Thyroid gland (tissue), 4 donors: Measurements from ENCODE around the gene ASAP2. TPM values are rescaled to one million over a fixed set of nuclear protein-coding genes. Genes with fewer than 3 reads are reported as not detected.

Experiments
- DNase-seq, 2 donors: peaks; one replicate each; pipeline ENCODE4 v3.0.0-alpha.2; 2019
- H3K27ac ChIP-seq, 3 donors: fragments of 200-600 bp; sonication (generic); 1 replicate in 2 of 3; 2 replicates in 1 of 3; pipeline ENCODE4 v1.5.1; 2016 to 2019; ENCODE audit warnings: mild to moderate bottlenecking in 1 of 3, moderate library complexity in 1 of 3
- H3K27me3 ChIP-seq: fragments of 200-600 bp; sonication (generic); one replicate; pipeline ENCODE4 v1.5.1; 2019
- H3K36me3 ChIP-seq, 2 donors: fragments of 200-600 bp; sonication (generic); one replicate each; pipeline ENCODE4 v1.5.1; 2016 to 2019
- H3K4me1 ChIP-seq, 2 donors: fragments of 200-600 bp; sonication (generic); one replicate each; pipeline ENCODE4 v1.5.1; 2017 to 2019
- H3K4me3 ChIP-seq, 3 donors: fragments of 200-600 bp; sonication (generic); replicated peaks in 1 of 3; 1 replicate in 2 of 3; 2 replicates in 1 of 3; pipeline ENCODE4 v1.5.1; 2016; ENCODE audit warnings: mild to moderate bottlenecking in 1 of 3
- H3K9me3 ChIP-seq: fragments of 200-600 bp; sonication (generic); one replicate; pipeline ENCODE4 v1.5.1; 2017
- POLR2A ChIP-seq, 2 donors: fragments of 450-650 bp; IDR thresholded peaks; one replicate each; pipeline ENCODE4 v1.6.1; 2017; ENCODE audit warnings: antibody characterized with exemption in 2 of 2, mild to moderate bottlenecking in 2 of 2, moderate library complexity in 1 of 2
- whole genome bisulfite sequencing, 2 donors: methylation state at CpG; one replicate each; pipeline ENCODE4 v1.1.5; 2017; 5-methylcytosine and 5-hydroxymethylcytosine counted together
- intact Hi-C: fragments of 100-400 bp; cut with DNase I; formaldehyde crosslinking; loops from one replicate; pipeline ENCODE4 v1.15.1; 2023
- total RNA-seq, 4 donors: library from RNA; depleted of rRNA; stranded (reverse); fragments of >200 nt; gene quantifications; one replicate each; pipeline ENCODE4 v1.2.3, GENCODE V29; 2016
- TF ChIP-seq, protein P1 (sequence below), 6 experiments: fragments of 200-600 bp in 3 of 6; fragments of 450-650 bp in 3 of 6; sonication (generic) in 3 of 6; IDR thresholded peaks; one replicate each; pipeline ENCODE4 v1.5.1; 2016 to 2019; ENCODE audit warnings: antibody characterized with exemption in 6 of 6, mild to moderate bottlenecking in 2 of 6, inconsistent platforms in 1 of 6, moderate library complexity in 1 of 6

Gene ASAP2
- total RNA-seq, 4 donors from 2014 or later = 40.3 to 55.3 (median 47.3) TPM

DNA sequence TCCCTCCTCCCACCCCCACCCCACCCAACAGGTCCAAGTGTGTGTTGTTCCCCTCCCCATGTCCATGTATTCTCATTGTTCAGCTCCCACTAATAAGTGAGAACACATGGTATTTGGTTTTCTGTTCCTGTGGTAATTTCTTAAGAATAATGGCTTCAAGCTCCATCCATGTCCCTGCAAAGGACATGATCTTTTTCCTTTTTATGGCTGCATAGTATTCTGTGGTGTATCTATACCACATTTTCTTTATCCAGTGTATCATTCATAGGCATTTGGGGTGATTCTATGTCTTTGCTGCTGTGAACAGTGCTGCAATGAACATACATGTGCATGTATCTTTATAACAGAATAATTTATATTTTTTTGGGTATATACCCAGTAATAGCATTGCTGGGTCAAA lies 12.3 kb upstream of the ASAP2 start:
- intact Hi-C loops = no loop called here
- Histone ChIP-seq H3K9me3 (no peaks in the 10 kb centered on the region), H3K27ac (no peak overlapping the region), H3K4me3 (no peak overlapping the region), H3K27me3 (no peaks in the 10 kb centered on the region), H3K36me3 (no peaks in the 10 kb centered on the region), H3K4me1 (peaks cover 14 to 24% of the 10 kb centered on the region in 2 donors)
- TF ChIP-seq POLR2A (IDR thresholded peaks at IDR 0.05) = no peak
- TF ChIP-seq, protein P1, sequence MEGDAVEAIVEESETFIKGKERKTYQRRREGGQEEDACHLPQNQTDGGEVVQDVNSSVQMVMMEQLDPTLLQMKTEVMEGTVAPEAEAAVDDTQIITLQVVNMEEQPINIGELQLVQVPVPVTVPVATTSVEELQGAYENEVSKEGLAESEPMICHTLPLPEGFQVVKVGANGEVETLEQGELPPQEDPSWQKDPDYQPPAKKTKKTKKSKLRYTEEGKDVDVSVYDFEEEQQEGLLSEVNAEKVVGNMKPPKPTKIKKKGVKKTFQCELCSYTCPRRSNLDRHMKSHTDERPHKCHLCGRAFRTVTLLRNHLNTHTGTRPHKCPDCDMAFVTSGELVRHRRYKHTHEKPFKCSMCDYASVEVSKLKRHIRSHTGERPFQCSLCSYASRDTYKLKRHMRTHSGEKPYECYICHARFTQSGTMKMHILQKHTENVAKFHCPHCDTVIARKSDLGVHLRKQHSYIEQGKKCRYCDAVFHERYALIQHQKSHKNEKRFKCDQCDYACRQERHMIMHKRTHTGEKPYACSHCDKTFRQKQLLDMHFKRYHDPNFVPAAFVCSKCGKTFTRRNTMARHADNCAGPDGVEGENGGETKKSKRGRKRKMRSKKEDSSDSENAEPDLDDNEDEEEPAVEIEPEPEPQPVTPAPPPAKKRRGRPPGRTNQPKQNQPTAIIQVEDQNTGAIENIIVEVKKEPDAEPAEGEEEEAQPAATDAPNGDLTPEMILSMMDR (IDR thresholded peaks at IDR 0.05) = no peak
- no peak for DNase-seq

DNA sequence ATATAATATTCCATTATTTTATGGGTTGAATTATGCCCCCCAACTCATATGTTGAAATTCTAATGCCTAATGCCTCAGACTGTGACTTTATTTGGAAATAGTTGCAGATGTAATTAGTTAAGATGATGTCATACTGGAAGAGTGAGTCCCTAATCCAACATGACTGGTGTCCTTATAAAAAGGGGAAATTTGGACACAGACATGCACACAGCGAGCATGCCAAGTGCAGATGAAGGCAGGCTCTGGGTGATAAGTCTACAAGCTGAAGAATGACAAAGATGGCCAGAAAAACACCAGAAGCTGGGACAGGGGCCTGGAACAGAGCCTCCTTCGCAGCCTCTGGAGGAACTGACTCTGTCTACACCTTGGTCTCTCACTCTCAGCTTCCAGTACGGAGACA lies 10.0 kb upstream of the ASAP2 start:
- TF ChIP-seq POLR2A (IDR thresholded peaks at IDR 0.05) = no peak
- TF ChIP-seq, protein P1 (IDR thresholded peaks at IDR 0.05) = no peak
- WGBS, 2 donors = 87 to 89% methylated on average over 3 of the region's 3 CpGs
- DNase-seq = no peak
- H3K4me3 ChIP-seq = no peak overlapping the region
- H3K36me3 ChIP-seq = no peaks in the 10 kb centered on the region
- intact Hi-C loops = no loop called here
- peaks cover 1 to 10% of the 10 kb centered on the region in 2 donors for H3K4me1 ChIP-seq
- H3K27me3 ChIP-seq = no peaks in the 10 kb centered on the region
- no peak overlapping the region for H3K27ac ChIP-seq
- no peaks in the 10 kb centered on the region for H3K9me3 ChIP-seq

DNA sequence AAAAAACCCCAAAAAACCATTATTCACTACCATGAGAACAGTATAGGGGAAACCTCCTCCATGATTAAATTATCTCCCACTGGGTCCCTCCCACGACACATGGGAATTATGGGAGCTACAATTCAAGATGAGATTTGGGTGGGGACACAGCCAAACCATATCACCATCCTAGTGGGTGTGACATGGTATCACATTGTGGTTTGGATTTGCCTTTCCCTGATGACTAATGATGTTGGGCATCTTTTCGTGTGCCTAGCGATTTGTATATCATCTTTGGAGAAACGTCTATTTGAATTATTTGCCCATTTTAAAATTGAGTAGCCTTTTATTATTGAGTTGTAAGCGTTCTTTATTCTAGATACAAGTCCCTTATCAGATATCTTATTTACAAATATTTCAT lies 8.7 kb upstream of the ASAP2 start:
- WGBS, 2 donors = 89 to 95% methylated on average over 5 of the region's 5 CpGs
- Histone ChIP-seq H3K36me3 (no peaks in the 10 kb centered on the region), H3K9me3 (no peaks in the 10 kb centered on the region), H3K27me3 (no peaks in the 10 kb centered on the region), H3K4me1 (no peaks in the 10 kb centered on the region), H3K4me3 (no peak overlapping the region), H3K27ac (no peak overlapping the region)
- intact Hi-C loops = no loop called here
- DNase-seq = no peak
- TF ChIP-seq, protein P1 (IDR thresholded peaks at IDR 0.05) = no peak
- TF ChIP-seq POLR2A (IDR thresholded peaks at IDR 0.05) = no peak

DNA sequence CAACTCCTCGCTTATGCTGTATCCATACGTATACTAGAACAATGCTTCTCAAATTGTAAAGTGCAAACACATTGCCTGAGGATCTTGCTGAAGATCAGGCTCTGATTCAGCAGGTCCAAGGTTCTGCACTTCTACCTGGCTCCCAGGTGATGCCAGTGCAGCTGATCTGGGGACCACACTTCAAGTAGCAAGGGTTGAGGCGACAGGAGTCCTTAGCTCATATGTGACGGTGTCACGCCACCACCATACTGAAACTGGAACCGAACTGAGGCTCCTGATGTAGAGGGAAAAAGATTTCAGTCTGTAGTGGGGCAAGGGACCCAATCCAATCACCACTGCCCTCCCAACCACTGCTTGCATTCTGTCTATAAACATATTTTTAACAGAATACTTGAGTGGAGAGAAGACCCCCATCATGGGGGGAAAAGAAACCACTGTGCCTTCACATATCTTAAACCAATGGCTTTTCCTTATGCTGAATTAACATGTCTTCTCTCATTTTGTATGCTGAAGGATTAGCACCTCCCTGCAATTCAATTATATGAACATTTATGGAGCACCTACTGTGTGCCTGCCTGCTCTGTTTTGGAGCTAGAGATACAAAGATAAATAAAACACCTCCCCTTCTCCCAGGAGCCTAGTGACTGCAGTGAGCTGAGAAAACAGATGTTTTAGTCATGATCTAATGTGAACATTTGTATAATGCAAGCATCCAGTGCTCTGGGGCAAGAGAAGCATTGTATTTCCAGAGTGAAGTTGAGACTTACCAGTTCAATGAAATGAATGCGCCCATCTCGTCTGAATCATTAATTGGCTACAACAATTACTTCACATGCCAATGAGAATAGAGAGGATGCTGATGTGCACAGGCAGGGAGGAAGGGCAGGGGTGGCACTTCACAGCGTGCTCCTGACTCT lies 6.6 kb upstream of the ASAP2 start:
- H3K27me3 ChIP-seq = no peaks in the 10 kb centered on the region
- no peak overlapping the region for H3K27ac ChIP-seq
- no peak for TF ChIP-seq POLR2A (IDR thresholded peaks at IDR 0.05)
- TF ChIP-seq, protein P1 (IDR thresholded peaks at IDR 0.05) = no peak
- intact Hi-C loops = no loop called here
- WGBS, 2 donors = 86 to 88% methylated on average over 9 of the region's 9 CpGs
- H3K4me1 ChIP-seq = no peaks in the 10 kb centered on the region
- no peaks in the 10 kb centered on the region for H3K9me3 ChIP-seq
- H3K36me3 ChIP-seq = no peaks in the 10 kb centered on the region
- no peak overlapping the region for H3K4me3 ChIP-seq
- DNase-seq = no peak

DNA sequence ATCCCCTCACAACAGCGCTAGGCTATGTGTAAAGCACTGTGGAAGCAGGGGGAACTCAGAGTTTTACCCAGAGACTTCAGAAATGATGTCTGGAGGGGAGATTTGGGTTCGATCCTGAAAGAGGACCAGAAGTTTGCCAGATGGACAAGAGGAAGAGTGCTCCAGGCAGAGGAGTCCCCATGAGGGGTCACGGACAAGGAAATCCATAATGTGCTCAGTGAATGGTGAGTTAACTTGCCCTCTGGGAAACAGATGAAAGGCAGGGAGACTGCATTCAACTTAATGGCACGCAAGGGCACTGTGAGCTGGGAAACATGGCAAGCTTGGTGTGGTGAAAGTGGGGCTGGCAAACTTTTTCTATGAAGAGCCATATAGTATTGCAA lies 6.0 kb upstream of the ASAP2 start:
- H3K36me3 ChIP-seq = no peaks in the 10 kb centered on the region
- no peak for DNase-seq
- TF ChIP-seq, protein P1 (IDR thresholded peaks at IDR 0.05) = no peak
- no peak for TF ChIP-seq POLR2A (IDR thresholded peaks at IDR 0.05)
- WGBS, 2 donors = 92 to 95% methylated on average over 4 of the region's 4 CpGs
- intact Hi-C loops = no loop called here
- no peaks in the 10 kb centered on the region for H3K9me3 ChIP-seq
- H3K4me1 ChIP-seq = no peaks in the 10 kb centered on the region
- no peak overlapping the region for H3K4me3 ChIP-seq
- no peaks in the 10 kb centered on the region for H3K27me3 ChIP-seq
- no peak overlapping the region for H3K27ac ChIP-seq
